HG02642 (cell line): ENCODE results near the gene CRLF1.
A peak's percentile ranks its signal among the peaks of the same experiment; 100 is the strongest.
"Not testable (repeated sequence)": the region's sequence is repeated elsewhere in the genome, so short reads cannot be mapped to it uniquely, and the experiment has no call there.

Experiments
- ATAC-seq: cut with Tn5 transposase; IDR thresholded peaks from one replicate; pipeline ENCODE4 v1.9.1; 2021; ENCODE audit warnings: mild to moderate bottlenecking; ENCODE audit not compliant: unreplicated experiment, poor library complexity

CRLF1 gene

GRCh38 chr19:18594096-18594823, 12.3 kb downstream of the CRLF1 start:
- peak; percentile 74 for ATAC-seq

GRCh38 chr19:18593367-18594095, 13.1 kb downstream of the CRLF1 start:
- ATAC-seq, result no peak

- not testable (repeated sequence) for ATAC-seq
Observed at GRCh38 chr19:18592732-18593131, 13.9 kb downstream of the CRLF1 start.

GRCh38 chr19:18591735-18592385, 14.7 kb downstream of the CRLF1 start:
- no peak for ATAC-seq

- ATAC-seq, result no peak
Observed at GRCh38 chr19:18590273-18591272, 16.0 kb downstream of the CRLF1 start.

GRCh38 chr19:18589380-18590272, 17.0 kb downstream of the CRLF1 start:
- ATAC-seq, result peak; percentile 40

- ATAC-seq, result peak; percentile 81
Observed at GRCh38 chr19:18588611-18589379, 17.8 kb downstream of the CRLF1 start, which contains the start of gene REX1BD. TSS of gene REX1BD (plus strand) at chr19:18588798. CDS start at chr19:18588802, 4 bp downstream.

- ATAC-seq, result no peak
Observed at GRCh38 chr19:18587962-18588610, 18.5 kb downstream of the CRLF1 start.

- ATAC-seq, result no peak
Observed at GRCh38 chr19:18587561-18587960, 19.0 kb downstream of the CRLF1 start.

- no peak for ATAC-seq
Observed at GRCh38 chr19:18586306-18586705, 20.3 kb downstream of the CRLF1 start.

- no peak for ATAC-seq
Observed at GRCh38 chr19:18580311-18580710, 26.3 kb downstream of the CRLF1 start.

GRCh38 chr19:18577365-18577914, 29.2 kb downstream of the CRLF1 start:
- ATAC-seq, result no peak

- no peak for ATAC-seq
Observed at GRCh38 chr19:18576383-18576782, 30.2 kb downstream of the CRLF1 start.

GRCh38 chr19:18574691-18575291, 31.8 kb downstream of the CRLF1 start:
- ATAC-seq, result no peak

- ATAC-seq, result peak; percentile 92
Observed at GRCh38 chr19:18571564-18572344, 34.8 kb downstream of the CRLF1 start, which contains the start of gene UBA52. TSS of gene UBA52 (plus strand) at chr19:18571857. CDS start at chr19:18573301, 1,444 bp downstream.

GRCh38 chr19:18568367-18568766, 38.2 kb downstream of the CRLF1 start:
- no peak for ATAC-seq
